PC-9 (cell line): ENCODE measurements around the gene NSMCE1.

Experiments used
- CTCF ChIP-seq: fragments of 200-600 bp; sonication (generic); conservative IDR thresholded peaks from 2 replicates; pipeline ENCODE4 v1.6.1; 2017; ENCODE audit warnings: mixed run types, antibody characterized with exemption, mild to moderate bottlenecking, moderate library complexity
- EZH2 ChIP-seq: fragments of 200-600 bp; sonication (generic); IDR thresholded peaks from 2 replicates; pipeline ENCODE4 v1.8.0; 2017; ENCODE audit warnings: antibody characterized with exemption, low read depth

DNA sequence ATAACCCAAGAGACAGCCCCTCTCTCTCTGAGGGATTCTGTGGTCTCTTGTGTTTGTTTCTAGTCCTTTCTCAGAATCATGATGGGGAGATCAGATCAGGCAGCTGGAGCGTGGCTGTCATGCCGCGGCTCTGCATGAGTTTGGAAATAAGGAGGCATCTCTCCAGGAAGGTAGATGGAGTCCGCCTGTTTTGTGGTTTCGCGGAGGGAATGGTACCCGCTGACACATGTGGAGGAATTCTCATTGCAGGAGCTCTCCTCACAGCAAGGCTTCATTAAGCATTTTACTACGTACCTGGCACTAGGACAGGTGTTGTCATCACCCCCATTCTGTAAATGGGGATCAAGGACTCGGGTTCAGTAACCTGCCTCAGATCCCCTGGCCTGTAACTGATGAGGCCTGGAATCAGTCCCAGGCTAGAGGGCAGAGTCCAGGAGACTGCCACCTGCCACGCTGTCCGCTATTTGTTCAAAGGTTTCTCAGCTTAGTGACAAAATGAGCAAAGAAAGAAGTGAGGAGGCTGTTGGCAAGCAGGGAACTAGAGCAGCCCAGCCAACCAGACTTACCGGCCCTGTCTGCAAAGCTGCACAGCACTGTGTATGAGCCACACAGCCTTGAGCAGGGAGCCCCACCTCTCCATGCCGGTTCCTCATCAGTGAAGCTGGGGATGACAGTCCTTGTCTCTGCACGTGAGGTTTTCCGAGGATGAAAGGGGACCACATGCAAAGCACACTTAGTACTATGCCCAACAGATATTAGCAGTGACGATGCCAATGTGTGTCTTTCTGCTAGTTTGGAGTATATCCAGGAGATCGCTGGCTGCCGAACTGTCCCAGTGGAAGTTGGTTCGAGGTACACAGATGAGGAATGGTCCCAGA lies 54.2 kb downstream of the NSMCE1 start:
- TF ChIP-seq CTCF (no peak), EZH2 (no peak)
